ENCODE data around the gene FAM227B.

Gene FAM227B

DNA sequence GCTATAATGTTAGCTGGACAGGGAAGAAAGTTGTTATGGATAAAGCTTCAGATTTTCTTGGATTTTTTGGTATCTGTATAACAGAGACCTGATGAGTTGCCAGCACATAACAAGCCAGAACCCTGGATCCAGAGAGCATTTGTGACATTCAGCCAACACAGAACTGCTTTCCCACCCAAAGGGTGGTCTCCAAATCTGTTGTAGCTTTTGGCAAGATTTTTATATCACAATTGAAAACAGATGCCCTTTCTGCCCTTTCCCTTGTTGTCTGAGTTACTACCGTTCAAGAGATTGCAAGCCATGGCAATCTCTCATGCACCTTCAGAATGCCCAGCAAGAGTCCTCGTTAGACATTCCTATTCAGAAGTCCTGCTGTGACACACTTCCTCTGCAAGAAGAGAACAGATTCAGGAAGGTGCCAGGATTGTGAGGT lies 305.2 kb downstream of the FAM227B start:
- DNase-seq (ENCODE audit: extremely low spot score, insufficient read length, low read depth) (no peak), FAIRE-seq (no peak)

DNA sequence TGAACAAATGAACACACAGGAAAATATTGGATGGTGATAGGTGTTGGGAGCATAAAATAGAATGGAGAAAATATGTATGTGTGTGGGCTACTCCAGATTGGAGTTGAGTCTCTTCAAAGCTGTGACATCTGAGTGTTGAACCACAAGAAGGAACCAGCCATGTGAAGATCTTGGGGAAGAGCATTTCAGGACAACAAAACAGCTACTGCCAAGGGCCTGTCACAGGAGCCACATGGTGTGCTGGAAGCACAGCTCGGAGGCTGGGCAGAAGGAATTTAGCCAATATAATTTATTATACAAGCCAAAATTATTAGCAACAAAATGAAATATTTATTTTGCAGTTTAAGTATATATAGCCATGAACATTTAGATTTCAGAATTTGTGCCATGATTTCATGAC lies 305.9 kb downstream of the FAM227B start:
- no peak for FAIRE-seq
- no peak for DNase-seq (ENCODE audit: extremely low spot score, insufficient read length, low read depth)

DNA sequence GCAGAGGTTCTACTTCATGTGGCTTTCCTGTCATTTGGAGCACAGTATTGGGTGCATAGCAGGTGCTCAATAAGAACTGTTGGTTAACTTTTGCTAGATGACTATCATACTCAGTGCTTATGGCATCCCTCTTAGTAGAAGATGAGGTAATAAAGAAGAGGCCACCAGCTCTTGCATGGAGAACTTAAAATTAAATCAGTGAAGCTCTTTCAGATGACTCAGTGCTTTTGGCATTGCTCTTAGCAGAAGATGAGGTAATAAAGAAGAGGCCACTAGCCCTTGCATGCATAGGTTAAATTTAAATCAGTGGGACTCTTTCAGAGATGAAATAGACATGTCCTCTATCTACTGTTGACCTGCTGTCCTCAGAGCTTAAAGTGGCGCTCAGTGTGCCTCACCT lies 307.0 kb downstream of the FAM227B start:
- no peak for FAIRE-seq

DNA sequence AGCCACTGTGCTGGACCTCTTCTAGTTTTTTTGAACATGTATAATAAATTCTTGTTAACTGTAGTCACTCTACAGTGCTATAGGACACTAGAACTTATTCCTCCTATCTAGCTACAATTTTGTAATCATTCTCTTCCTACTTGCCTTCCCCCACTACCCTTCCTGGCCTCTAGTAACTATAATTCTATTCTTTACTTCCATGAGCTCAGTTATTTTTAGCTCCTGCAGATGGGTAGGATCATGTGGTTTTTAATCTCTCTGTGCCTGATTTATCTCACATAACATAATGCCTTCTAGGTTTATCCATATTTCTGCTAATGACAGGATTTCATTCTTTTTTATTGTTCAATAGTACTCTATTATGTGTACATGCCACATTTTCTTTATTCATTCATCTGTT lies 310.7 kb downstream of the FAM227B start:
- FAIRE-seq (no peak), DNase-seq (ENCODE audit: extremely low spot score, insufficient read length, low read depth) (no peak)

More for the DNA sequence above, 307.0 kb downstream of the FAM227B start:
- DNase-seq (ENCODE audit: extremely low spot score, insufficient read length, low read depth): no peak

DNA sequence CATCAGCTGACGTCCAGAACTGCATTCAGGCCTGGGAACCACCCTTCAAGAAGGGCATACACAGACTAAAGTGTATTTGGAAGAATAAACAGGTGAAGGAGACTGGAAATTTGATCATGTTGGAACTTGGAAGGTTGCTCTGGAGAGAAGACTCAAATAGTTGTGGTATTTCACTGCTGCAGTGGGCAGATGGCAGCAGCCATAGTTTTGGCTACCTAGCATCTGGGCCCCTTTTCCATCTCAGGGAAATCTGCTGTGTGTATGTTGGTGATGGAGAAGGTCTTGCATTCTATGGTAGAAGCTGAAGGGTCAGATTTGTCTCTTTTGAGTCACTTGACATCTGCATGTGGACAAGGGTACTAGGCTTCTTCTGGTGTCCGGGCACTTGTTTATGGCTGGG lies 311.9 kb downstream of the FAM227B start:
- FAIRE-seq (no peak), DNase-seq (ENCODE audit: extremely low spot score, insufficient read length, low read depth) (no peak)

DNA sequence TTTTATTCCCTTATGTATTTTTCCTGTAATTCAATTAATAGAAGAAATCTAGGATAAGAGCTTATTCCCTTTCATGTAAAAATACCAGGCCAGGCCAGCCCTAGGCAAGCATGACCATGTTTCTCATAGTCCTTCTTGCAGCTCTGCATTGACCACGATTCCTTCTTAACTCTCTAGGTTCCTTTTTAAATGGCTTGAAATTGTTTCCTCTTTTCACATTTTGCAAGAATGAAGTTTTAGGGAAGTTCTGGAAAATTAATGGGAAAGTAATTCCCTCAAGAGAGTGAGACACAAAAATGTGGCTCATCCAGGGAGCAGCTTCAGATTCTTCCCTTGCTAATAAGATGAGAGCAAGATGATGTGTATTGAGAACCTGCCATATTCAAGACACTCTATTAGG lies 314.1 kb downstream of the FAM227B start:
- DNase-seq (ENCODE audit: extremely low spot score, insufficient read length, low read depth) (no peak), FAIRE-seq (no peak)

DNA sequence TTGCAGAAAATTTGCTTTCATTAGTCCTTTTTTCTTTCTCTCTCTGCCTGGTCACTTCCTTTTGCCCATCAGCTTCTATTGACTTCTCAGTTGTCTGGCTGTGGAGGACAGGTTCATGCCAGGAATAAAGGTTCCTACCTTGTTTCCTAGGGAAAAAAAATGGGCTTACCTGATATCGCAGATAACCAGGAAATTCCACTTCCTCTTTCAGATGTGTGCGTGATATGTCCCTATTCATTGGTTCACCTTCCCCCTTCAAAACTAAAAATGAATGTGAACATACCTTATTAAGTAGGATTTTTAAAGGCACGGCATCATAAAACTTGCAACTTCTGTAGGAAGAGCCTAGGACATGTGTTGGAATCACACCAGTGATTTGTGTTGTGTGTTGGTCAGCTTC lies 317.6 kb downstream of the FAM227B start:
- DNase-seq (ENCODE audit: extremely low spot score, insufficient read length, low read depth): no peak
- FAIRE-seq: no peak

DNA sequence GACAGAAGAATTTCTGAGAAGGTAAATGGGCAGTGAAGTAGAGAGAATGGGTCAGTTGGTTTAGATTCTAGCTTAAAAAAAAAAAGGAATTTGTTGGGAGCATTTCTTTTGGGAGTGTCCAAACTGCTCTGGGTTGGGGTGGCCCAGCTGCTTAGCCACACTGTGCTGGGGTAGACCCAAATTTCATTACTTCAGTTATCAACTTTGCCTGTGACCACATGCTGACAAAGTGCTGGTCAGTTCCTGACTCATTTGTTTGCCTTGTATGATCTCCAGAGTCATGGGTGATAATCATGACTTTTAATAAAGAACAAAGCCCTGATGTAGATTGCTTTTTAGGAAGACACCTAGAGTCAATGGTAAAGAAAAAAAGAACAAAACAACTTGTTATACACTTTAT lies 319.1 kb downstream of the FAM227B start:
- no peak for DNase-seq (ENCODE audit: extremely low spot score, insufficient read length, low read depth)
- FAIRE-seq: no peak

DNA sequence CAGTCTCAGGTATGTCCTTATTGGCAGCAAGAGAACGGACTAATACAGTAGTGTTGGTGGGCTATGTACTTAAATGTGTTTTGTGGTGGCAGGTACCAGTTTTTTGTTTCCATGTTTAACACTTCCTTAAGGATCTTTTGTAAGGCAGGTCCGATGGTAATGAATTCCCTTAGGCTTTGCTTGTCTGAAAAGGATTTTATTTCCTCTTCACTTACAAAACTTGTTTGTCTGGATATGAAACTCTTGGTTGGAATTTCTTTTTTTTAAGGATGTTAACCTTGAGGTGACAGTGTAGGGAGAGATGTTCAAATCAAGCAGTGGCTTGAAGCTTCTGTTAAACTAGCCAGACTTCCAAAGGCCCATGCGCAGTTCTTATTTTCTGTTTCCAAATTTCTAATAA lies 319.8 kb downstream of the FAM227B start:
- FAIRE-seq (no peak), DNase-seq (ENCODE audit: extremely low spot score, insufficient read length, low read depth) (no peak)

DNA sequence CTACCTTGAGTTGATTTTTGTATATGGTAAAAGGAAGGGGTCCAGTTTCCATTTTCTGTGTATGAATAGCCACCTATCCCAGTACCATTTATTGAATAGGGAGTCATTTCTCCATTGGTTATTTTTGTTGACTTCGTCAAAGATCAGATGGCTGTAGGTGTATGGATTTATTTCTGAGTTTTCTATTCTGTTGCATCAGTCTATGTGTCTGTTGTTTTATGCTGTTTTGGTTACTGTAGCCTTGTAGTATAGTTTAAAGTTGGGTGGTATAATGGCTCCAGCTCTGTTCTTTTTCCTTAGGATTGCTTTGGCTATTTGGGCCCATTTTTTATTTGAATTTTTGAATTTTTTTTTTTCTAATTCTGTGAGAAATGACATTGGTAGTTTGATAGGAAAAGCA lies 323.0 kb downstream of the FAM227B start:
- no peak for FAIRE-seq
- DNase-seq (ENCODE audit: extremely low spot score, insufficient read length, low read depth): no peak

DNA sequence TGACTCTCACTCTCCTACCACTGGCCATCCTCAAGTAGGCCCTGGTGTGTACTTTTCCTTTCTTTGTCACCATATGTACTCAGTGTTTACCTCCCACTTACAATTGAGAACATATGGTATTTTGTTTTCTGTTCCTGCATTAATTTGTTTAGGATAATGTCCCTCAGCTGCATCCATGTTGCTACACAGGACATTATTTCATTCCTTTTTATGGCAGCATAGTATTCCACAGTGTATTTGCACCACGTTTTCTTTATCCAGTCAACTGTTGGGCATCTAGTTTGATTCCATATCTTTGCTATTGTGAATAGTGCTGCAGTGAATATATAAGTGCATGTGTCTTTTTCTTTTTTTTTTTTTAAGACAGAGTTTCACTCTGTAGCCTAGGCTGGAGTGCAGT lies 324.4 kb downstream of the FAM227B start:
- DNase-seq (ENCODE audit: extremely low spot score, insufficient read length, low read depth): no peak
- no peak for FAIRE-seq

DNA sequence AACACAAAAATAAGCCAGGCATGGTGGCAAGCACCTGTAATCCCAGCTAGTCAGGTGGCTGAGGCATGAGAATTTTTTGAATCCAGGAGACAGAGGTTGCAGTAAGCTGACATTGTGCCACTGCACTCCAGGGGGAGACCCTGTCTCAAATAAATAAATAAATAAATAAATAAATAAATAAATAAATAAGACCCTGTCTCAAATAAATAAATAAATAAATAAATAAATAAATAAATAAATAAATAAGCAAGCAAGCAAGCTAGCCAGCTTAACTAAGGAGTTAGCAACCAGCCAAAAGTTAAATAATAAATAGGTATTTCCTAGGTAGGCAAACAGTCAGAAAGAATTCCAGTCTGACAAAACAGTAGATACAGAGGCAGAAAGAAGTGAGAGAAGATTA lies 326.7 kb downstream of the FAM227B start:
- FAIRE-seq: no peak
- no peak for DNase-seq (ENCODE audit: extremely low spot score, insufficient read length, low read depth)

DNA sequence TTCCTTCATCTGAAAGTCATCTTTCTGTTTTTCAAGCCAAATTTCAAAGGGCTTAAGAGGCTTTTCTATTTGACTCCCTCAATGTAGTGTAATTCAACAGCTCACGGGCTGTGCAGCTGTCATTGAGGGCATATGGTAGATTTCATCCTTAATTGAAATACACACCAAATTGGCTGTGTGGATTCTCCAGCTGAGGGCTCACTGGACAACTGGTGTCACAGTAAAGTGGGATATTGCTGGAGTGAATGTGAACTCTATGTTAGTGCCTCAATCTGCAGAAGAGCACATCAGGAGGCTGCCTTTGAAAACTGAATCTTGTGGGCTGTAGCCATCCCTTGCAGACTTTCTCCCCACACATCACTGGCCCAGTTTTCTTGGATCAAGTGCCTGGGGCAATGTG lies 330.4 kb downstream of the FAM227B start:
- FAIRE-seq: no peak
- DNase-seq (ENCODE audit: extremely low spot score, insufficient read length, low read depth): no peak

DNA sequence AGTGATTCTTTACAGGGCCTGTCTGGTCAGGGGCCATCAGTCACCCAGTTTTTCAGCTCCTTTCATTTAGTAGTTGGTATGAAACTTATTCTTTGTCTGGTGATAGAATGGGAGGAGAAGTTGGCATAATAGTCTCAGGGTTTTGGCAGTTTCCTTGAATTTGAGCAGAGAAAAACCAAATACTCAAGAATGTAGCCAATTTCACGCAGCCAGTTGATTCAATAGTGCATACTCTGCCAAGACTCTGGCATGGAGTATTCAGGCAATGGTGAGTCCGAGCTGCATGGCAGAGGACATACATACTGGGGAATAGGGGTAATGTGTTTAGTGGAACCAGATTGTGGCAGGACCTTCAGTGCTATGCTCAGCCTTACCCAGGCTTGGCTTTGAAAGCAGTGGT lies 332.2 kb downstream of the FAM227B start:
- DNase-seq (ENCODE audit: extremely low spot score, insufficient read length, low read depth): no peak
- FAIRE-seq: no peak

DNA sequence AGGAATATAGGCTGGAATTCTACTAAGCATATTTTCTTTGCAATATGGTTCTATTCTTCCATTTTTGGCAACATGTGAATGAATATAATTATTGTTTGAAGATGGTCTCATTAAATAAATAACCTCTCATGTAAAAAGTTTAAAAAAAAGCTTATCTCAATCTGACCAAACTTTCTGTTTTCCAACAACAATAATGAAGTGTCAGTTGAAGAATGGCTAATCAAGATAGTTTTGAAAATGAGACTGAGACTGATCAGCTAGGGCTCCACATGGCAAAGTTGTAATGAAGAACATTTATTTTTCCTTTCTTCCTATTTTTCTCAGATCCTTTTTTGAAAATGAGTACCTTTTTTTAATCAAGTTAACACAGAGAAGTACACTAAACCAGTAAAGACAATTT lies 333.1 kb downstream of the FAM227B start:
- FAIRE-seq (no peak), DNase-seq (ENCODE audit: extremely low spot score, insufficient read length, low read depth) (no peak)

DNA sequence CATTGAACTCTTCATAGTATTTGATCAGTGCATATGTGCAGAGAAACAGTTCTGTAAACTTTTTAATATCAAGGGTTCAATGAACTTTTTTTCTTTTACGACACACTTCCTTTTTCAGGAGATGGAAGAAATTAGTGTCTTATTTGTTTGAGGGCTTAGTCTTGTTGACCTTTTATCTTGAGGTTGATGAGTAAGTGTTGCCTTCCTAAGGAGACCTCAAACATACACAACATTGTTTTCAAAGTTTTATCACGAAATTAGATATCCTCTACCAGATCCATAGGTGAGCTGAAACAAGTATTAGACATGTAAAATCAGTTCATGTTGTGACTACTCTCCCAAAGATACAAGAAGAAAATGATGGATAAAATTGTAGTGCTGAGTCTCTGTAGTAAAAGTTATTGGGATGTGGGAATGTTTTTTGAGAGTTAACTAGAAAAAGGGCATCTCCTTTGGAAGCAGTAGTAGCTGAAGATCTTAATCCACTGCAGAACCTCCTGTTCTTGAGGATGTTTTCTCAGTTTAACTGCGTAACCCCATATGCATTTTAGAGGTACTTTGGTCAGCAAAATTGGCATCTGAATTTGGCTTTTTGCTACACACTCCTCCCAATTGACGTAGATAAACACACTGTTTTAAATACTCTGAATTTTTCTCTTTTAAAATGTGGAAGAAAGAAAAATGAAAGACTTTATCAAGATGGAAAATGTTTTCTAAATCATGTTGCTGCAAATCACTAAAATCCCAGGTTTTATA lies 333.8 kb downstream of the FAM227B start:
- DNase-seq (ENCODE audit: extremely low spot score, insufficient read length, low read depth): no peak
- no peak for FAIRE-seq

DNA sequence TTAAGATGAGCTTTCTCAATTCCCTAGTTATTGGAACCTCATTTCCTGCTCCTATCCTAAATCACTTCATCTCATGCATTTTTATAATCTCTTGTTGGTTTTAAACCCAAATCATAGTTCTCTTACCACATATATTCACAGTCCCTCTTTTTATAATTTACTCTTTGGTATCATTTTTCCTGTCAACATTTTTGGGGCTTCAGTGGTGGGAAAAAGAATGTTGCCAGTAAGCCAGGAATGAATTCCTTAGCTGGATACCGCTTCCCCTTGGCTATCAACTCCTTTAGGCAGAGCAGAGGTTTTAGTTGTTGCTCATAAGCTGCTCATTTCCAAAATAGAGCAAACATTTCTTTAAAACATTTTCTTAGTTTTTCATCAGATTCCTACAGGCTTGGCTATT lies 338.3 kb downstream of the FAM227B start:
- FAIRE-seq (no peak), DNase-seq (ENCODE audit: extremely low spot score, insufficient read length, low read depth) (no peak)

DNA sequence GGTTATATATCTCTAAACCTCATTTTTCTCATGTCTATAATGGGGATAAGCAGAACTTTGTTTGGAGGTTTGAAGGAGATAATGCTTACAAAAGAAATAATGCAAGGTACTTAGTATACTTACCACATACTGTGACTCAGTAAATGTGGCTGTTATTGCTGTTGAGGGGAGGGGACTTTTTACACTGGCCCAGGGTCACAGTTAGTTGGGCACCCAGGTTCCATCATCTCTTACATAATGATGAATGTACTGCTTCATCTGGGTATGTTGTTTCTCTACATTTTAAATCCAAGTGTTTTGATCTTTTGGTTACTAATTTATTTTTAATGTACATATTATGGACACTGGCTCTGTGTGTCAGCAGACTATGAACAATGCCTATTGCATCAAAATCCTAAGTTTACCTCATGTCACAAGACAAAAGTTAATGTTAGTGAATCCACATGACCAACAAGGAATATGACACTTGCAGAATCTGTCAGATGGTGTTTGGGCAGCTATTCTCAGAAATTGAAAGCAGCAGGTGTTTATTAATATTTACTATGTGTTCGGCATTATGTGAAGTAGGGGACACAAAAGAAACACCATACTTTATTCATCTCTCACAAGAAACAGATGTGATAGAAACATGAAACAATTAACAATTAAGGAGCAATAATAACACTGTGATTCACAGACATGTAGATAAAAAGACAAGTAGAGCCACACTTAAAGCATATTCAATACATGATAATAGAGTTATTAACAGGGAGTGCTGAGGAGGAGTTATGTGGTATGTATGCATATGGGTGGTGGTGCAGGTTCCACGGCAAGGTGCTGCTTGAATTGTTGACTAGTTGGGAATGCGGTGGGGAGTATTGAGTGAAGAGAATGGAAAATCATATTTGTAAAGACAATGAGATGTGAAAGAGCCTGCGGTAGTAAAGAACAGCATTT lies 340.8 kb downstream of the FAM227B start:
- DNase-seq (ENCODE audit: extremely low spot score, insufficient read length, low read depth) (no peak), FAIRE-seq (no peak)

DNA sequence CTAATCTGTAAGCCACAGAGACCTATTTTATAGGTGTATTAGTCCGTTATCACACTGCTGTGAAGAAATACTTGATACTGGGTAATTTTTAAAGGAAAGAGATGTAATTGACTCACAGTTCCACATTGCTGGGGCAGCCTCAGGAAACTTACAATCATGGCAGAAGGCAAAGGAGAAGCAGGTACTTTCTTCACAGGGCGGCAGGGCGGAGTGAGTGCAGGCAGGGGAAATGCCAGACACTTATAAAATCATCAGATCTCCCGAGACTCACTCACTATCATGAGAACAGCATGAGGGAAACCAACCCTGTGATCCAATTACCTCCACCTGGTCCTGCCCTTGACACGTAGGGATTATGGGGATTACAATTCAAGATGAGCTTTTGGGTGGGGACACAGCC lies 341.9 kb downstream of the FAM227B start:
- FAIRE-seq: no peak
- no peak for DNase-seq (ENCODE audit: extremely low spot score, insufficient read length, low read depth)

Data from GM18507 (cell line).